CD4-positive, alpha-beta T cell treated with Interferon gamma for 1 hour (primary cell): Measurements from ENCODE around the gene ATG9B.
A peak's percentile ranks its signal among the peaks of the same experiment; 100 is the strongest.

Experiments
- DNase-seq: peaks from one replicate; pipeline ENCODE4 v3.0.0-alpha.2; 2020

The ATG9B gene

GRCh38 chr7:150977382-150978125, 46.7 kb downstream of the ATG9B start:
- no peak for DNase-seq

DNA sequence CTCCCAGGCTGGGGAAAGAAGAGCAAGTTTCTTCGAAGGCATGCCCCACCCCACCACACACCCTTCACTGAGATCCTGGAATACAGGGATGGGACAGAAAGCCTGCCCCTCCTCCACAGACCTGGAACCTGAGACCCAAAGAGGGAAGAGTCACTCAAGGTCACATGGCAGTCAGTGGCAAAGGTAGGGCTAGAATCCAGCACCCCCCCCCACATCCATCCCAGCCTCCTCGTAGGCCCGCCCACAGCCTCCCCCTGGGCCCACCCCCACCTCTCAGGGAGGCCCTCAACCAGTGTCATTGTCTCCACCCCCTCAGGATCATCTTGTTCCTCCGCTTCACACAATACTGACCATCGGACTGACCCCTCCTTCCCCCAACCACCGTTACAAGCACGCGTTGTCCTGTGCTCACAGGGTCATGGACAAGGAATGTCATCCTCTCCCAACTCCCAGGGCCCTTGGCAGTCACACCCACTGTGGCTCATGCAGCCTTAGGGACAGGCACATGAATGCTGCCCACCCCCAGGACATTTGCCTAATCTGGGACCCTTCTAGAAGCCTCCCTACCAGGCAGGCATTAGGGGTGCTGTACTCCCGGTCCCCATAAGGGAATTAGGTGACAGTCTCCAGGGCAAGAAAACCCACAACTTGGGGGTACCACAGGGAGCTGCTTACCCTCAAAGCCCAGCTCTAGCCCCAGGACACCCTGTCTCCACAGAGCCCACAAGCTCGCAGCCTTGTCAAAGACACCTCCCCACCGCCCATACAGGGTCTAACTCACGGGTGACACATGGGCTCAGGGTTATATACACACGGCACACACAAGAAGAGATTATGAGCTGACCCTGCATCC, 47.5 kb downstream of the ATG9B start:
- DNase-seq = no peak

GRCh38 chr7:150975536-150976319, 48.6 kb downstream of the ATG9B start:
- DNase-seq = no peak

GRCh38 chr7:150974468-150975391, 49.6 kb downstream of the ATG9B start:
- DNase-seq = peak; percentile 81

DNA sequence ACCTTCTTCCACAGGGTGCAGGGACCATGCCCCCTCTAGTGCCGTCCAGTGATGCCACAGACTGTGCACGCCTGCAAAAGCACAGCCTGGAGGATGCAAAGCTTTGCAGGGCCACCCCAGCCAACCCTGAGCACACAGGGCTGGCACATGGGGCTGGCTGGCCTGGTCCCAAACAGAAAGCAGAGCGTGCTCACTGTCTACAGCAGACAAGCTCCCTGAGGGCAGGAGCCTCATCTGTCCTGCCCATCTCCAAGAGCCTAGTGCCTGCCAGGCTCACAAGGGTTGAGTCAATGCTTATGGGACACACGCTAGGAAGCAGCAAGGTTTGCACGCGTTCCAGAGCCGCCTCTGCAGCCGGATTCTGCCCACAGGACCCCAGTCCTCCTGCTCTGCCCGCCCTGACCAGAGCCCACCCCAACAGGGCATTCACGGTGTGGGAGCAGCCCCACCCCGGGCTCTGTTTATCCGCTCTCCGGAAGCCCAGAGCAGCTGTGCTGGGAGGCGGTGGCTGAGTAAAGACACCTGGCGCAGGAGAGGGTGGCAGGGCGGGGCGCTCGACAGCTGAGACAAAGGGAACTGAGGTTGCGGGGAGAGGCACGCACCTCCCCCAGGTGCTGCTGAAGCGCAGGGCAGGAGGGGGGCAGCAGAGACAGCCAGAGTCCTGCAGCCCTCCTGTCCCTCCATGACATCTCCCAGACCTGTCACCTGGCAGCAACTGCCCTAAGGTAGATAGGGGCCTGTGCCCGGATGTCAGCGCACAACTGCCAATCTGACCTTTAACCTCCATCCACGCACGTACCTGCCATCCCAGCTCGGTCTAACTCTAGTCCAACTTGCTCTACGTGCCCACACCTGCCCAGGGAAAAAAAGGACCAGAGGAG, 50.5 kb downstream of the ATG9B start:
- DNase-seq = peak; percentile 40

- no peak for DNase-seq
Observed at GRCh38 chr7:150972741-150973140, 51.6 kb downstream of the ATG9B start.

DNA sequence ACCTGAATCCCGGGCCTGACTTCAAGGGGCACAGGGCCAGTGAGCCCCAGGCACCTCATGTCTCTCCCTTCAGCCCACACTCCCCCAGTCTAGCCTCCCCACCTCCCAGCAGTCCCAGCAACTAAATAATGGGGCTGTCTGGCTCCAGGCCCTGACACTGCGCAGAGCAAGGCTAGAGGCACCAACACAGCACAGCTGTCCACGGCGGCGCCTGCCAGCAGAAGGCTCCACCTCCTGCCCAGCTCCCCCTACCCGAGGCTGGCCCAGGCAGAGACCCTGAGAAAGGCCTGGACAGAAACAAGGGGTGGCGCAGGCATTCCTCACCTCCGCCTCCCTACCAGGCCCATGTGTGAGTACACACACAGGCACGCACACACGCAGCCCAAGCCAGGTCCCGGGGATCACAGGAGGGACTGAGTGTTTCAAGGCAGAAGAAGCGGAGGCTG, 52.2 kb downstream of the ATG9B start:
- no peak for DNase-seq

GRCh38 chr7:150971242-150972022, 52.9 kb downstream of the ATG9B start:
- no peak for DNase-seq

DNA sequence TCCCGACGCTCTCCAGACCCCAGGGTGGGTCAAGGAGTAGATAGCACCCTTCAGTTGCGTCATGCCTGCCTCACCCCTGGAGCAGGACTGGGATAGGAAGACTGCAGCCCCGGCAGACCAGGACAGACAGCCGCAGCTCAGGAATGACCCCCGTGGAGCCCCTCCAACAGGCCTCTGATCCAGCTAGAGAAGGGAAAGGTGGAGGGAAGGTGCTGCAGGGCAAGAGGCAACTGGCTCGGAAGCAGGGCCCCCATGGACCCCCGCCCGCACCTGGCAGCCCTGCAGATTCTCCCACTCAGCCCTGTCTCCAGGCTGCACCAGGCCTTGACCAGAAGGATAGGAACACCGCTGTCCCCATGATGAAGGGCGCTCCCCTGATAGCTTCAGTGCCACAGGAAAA, 53.9 kb downstream of the ATG9B start:
- DNase-seq = no peak

DNA sequence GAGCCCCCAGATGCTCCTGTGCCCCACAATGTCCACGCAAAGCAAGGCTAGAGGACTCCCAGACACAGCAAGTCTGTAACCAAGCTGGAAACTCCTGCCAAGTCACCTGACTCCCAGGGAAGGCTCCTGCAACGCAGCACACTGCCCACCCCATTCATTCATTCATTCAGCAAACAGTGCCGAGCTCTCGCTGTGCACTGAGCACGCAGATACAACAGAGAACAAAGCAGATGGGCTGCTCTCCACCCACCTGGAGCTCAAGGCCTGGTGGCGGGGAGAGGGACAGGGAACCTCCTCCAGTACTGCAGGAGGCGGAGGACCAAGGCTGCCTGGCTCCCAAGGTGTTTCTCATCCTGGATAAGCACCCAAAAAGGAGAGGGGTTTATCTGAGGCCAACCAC, 54.8 kb downstream of the ATG9B start:
- no peak for DNase-seq

- no peak for DNase-seq
Observed at GRCh38 chr7:150968734-150969372, 55.4 kb downstream of the ATG9B start.

DNA sequence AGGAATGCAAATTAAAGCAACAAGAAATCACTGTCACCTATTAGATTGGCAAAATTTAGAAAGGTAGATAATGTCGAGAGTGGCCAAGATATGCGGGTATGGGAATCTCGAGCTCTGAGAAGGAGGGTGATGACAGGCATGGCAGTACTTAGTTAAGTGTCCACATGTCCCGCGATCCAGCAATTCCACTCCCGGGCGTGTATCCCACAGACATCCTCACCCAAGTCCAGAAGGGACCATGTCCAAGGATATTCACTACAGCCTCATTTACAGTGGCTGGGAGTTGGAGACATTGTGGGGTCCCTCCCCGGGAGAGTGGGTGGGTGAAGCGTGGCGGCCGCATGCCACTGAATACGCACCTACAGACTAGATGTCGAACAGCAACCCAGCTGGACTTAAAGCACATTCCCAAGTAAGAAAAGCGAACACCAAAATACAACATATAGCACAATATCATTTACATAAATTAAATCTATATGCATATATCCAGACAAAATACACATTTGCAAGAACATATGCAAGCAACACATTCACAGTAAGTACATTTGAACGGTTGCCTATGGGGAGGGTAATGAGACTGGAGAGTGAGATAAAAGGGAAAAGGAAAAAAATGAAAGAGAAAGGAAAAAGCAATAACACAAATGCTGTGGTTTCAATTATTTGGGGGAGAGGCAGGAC, 56.1 kb downstream of the ATG9B start:
- no peak for DNase-seq

DNA sequence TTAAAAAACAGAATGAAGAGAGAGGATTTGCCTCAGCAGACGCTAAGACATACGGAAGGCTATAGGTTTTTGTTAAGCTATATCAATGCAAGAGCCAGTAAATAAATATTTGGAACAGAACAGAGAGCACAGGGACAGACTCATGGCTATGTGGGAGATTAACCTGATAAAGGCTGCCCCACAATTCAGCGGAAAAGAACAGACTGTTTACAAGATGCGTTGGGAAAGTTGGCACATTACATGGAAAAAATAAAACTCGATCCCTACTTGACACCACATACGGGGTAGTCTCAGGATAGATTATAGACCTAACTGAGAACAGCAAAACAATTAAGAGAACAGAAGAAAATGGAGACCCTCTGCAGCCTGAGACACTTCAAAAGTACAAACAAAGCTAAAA, 56.9 kb downstream of the ATG9B start:
- no peak for DNase-seq

DNA sequence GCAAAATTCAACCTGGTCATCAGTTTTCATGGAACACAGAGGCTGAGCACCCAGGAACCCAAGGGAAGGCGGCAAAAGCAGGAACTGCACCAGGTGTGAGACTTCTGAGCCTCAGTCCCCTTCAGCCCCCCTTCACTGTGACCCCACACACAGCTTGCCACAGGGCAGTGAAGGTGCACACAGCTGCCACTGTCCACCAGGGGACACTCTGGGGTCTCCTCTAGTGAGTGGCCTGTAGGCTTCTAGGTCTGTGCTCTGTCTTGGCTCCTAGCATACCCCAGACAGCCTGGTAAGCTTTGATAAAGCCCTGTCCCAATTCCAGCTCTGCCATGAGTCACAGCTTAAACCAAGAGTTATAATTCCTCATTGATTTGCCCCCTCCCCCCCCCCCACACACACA, 58.3 kb downstream of the ATG9B start:
- DNase-seq = no peak

GRCh38 chr7:150965273-150965830, 58.9 kb downstream of the ATG9B start:
- no peak for DNase-seq
